RWPE2 (cell line): ENCODE measurements around the gene GET4.

Experiments
- ATAC-seq: fragments of 200-7000 bp; cut with Tn5 transposase; 3 replicates; pipeline ENCODE4 v1.9.1; 2021; ENCODE audit warnings: low read depth
- DNase-seq: peaks from one replicate; pipeline ENCODE4 v3.0.0-alpha.2; 2020; ENCODE audit warnings: low spot score
- H3K27ac ChIP-seq: fragments of 450-650 bp; 2 replicates; pipeline ENCODE4 v1.5.1; 2017; ENCODE audit warnings: mild to moderate bottlenecking; ENCODE audit not compliant: poor library complexity, severe bottlenecking
- H3K27me3 ChIP-seq: fragments of 250-450 bp; sonication (Bioruptor Pico); 2 replicates; pipeline ENCODE4 v1.5.1; 2021; ENCODE audit warnings: mild to moderate bottlenecking, moderate library complexity; ENCODE audit not compliant: insufficient read depth, poor library complexity, severe bottlenecking
- H3K36me3 ChIP-seq: fragments of 250-450 bp; sonication (Bioruptor Pico); 2 replicates; pipeline ENCODE4 v1.5.1; 2020; ENCODE audit warnings: low read depth, mild to moderate bottlenecking, moderate library complexity
- H3K4me1 ChIP-seq: fragments of 250-450 bp; sonication (Bioruptor Pico); 2 replicates; pipeline ENCODE4 v1.5.1; 2021; ENCODE audit warnings: mild to moderate bottlenecking, moderate library complexity; ENCODE audit not compliant: insufficient read depth, poor library complexity, severe bottlenecking
- H3K4me3 ChIP-seq: fragments of 250-450 bp; sonication (Bioruptor Pico); 2 replicates; pipeline ENCODE4 v1.5.1; 2021; ENCODE audit warnings: mild to moderate bottlenecking, moderate library complexity; ENCODE audit not compliant: severe bottlenecking
- H3K9me3 ChIP-seq: fragments of 250-450 bp; sonication (Bioruptor Pico); 2 replicates; pipeline ENCODE4 v1.5.1; 2021; ENCODE audit warnings: mild to moderate bottlenecking, moderate library complexity; ENCODE audit not compliant: severe bottlenecking
- TF ChIP-seq, protein P1 (sequence below): fragments of 450-650 bp; IDR thresholded peaks from one replicate; pipeline ENCODE4 v1.5.1; 2017; ENCODE audit warnings: mild to moderate bottlenecking, moderate library complexity; ENCODE audit not compliant: poor library complexity, severe bottlenecking

The GET4 gene, protein sequence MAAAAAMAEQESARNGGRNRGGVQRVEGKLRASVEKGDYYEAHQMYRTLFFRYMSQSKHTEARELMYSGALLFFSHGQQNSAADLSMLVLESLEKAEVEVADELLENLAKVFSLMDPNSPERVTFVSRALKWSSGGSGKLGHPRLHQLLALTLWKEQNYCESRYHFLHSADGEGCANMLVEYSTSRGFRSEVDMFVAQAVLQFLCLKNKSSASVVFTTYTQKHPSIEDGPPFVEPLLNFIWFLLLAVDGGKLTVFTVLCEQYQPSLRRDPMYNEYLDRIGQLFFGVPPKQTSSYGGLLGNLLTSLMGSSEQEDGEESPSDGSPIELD

DNA sequence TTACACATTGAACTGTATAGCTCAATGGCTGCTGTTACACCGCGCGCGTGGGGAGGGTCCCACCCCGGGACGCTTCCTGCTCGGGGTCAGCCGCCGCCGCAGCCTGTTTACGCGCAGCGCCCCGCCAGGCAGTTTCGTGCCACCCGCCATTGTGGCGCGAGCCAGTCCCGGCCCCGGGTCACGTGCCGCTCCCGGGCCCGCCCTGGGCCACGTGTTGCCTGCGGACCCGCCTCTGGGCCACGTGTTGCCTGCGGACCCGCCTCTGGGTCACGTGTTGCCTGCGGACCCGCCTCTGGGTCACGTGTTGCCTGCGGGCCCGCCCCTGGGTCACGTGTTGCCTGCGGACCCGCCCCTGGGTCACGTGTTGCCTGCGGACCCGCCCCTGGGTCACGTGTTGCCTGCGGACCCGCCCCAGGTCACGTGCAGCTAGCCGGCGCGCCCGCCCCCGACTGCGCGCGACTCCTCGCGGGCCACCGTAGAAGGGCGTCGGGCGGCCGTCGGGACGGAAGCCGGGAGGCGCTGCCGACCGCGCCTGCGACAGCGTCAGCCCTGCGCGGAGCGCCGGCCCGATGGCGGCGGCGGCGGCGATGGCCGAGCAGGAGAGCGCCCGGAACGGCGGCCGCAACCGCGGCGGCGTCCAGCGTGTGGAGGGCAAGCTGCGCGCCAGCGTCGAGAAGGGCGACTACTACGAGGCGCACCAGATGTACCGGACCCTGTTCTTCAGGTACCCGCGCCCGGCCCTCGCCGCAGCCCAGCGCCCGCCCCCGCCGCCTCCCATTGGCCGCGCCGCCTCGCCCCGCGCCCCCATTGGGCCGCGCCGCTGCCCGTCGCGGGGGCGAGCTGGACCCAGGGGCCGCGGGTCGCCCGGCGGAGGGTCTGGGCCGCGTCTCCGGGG, at the start of gene GET4:
Gene GET4 (plus strand): TSS at position 478 of the 895 bp plus-strand sequence. CDS start 92 bp downstream, at position 570.
- DNase-seq: peak; percentile 94
- peak; percentile 80 for ATAC-seq
- peaks cover 62% of the 10 kb centered on the region for H3K36me3 ChIP-seq

DNA sequence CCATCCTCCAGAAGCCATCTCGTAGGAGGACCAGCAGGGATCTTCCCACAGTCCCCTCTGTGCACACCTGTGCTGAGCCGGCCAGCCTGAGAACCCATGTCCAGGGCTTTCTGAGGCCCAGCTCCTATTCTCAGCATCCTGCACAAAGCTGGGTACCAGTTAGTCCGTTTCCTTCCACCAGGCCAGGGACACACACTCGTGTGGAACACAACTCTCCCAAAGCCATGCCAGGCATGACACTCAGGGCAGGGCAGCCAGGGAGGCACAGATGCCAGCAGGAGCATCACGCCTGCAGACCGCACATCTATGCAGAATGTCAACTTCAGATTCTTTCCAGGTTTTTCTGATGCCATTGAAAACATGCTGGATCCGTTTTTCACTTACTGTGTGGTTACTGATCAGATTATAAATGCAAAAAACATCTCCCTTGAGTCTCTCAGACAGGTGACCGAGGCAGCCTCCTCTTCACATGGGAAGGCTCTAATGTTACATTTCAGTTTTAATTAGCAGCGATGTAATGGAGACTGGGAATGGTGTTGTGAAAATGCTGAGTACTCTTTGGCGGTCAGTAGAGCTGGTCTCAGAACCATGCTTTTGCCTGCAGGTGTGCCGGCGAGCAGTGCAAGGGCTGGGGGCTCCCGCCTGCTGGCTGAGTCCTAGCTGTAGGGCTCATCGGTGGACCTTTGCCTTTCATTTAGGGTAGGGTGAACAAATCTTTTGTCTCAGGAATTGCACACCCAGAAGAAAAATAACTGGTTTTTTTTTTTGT, 47.4 kb upstream of the GET4 start:
- no peaks in the 10 kb centered on the region for H3K9me3 ChIP-seq

More for the DNA sequence above, at the start of gene GET4:
- H3K4me3 ChIP-seq: peak within 1 kb of the TSS; percentile 100
- H3K27ac ChIP-seq: peak within 1 kb of the TSS; percentile 38
- TF ChIP-seq, protein P1, sequence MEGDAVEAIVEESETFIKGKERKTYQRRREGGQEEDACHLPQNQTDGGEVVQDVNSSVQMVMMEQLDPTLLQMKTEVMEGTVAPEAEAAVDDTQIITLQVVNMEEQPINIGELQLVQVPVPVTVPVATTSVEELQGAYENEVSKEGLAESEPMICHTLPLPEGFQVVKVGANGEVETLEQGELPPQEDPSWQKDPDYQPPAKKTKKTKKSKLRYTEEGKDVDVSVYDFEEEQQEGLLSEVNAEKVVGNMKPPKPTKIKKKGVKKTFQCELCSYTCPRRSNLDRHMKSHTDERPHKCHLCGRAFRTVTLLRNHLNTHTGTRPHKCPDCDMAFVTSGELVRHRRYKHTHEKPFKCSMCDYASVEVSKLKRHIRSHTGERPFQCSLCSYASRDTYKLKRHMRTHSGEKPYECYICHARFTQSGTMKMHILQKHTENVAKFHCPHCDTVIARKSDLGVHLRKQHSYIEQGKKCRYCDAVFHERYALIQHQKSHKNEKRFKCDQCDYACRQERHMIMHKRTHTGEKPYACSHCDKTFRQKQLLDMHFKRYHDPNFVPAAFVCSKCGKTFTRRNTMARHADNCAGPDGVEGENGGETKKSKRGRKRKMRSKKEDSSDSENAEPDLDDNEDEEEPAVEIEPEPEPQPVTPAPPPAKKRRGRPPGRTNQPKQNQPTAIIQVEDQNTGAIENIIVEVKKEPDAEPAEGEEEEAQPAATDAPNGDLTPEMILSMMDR: no peak
- no peaks in the 10 kb centered on the region for H3K27me3 ChIP-seq
- H3K9me3 ChIP-seq: no peaks in the 10 kb centered on the region
- H3K4me1 ChIP-seq: peaks cover 6% of the 10 kb centered on the region

DNA sequence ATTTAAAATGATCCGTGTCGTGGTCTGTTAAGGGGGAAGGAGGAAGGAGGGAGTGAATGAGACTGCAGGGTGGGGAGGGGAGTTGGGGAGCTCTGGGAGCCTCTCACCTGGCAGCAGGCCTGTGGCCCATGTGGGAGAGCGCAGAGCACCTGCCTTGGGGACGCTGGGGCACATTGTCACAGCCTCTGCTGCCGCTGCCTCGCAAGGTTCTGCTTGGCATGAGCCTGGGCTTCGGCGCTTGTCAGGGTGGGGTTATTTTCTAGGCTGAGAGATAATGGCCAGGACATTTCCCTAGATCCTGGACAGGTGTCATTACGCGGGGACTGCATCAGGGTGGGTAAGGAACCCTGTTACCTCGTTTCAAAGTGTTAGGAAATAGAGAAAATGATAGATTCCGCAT, 46.3 kb upstream of the GET4 start:
- no peak for DNase-seq
- no peak overlapping the region for H3K4me3 ChIP-seq
- H3K36me3 ChIP-seq: peaks cover 14% of the 10 kb centered on the region
- no peaks in the 10 kb centered on the region for H3K9me3 ChIP-seq
- H3K4me1 ChIP-seq: peaks cover 40% of the 10 kb centered on the region
- H3K27me3 ChIP-seq: no peaks in the 10 kb centered on the region
- no peak for ATAC-seq
- H3K27ac ChIP-seq: peak overlapping the region; percentile 98
- TF ChIP-seq, protein P1: no peak

More for the DNA sequence above, 47.4 kb upstream of the GET4 start:
- Histone ChIP-seq H3K4me3 (no peak overlapping the region), H3K27ac (peak overlapping the region; percentile 98), H3K4me1 (peaks cover 43% of the 10 kb centered on the region), H3K27me3 (no peaks in the 10 kb centered on the region), H3K36me3 (peaks cover 8% of the 10 kb centered on the region)
- TF ChIP-seq, protein P1: no peak
- DNase-seq (no peak), ATAC-seq (no peak)

DNA sequence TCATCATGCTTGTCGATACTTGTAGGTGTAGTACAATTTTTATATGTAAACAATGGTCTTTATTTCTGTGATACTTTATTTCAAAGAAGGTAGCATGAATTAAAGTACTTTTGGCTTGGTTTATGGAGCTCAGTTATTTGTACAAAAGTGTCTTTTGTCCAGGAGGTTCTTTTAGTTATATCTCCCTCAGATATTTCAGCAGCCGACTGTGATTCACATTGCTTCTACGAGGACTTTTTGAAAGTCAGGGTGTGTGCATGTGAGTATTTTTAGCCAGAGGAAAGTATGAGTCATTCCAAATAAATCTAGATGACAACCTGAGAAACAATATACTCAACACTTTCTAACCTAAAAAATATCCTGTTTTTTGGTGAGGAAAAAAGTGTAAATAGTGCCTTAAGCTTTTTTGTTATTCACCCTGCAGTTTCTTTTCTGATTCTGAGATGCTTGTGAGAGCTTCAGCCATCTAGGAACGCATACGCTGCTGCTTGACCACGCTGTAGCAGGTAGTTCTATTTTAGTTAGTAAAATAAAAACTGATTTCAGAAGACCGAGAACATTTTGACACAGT, 44.7 kb upstream of the GET4 start:
- H3K27me3 ChIP-seq: no peaks in the 10 kb centered on the region
- ATAC-seq (peak; percentile 54), DNase-seq (peak; percentile 40)
- H3K4me3 ChIP-seq: peak overlapping the region; percentile 9
- TF ChIP-seq, protein P1: no peak
- H3K36me3 ChIP-seq: peaks cover 23% of the 10 kb centered on the region
- no peaks in the 10 kb centered on the region for H3K9me3 ChIP-seq
- peak overlapping the region; percentile 98 for H3K27ac ChIP-seq
- H3K4me1 ChIP-seq: peaks cover 56% of the 10 kb centered on the region
